Endodermal cell (in vitro differentiated cells): Measurements from ENCODE around the gene ZDHHC14. TPM values are rescaled to one million over a fixed set of nuclear protein-coding genes. Genes with fewer than 3 reads are reported as not detected.
A peak's percentile ranks its signal among the peaks of the same experiment; 100 is the strongest.

Experiments used
- DNase-seq: peaks from one replicate; pipeline ENCODE4 v3.0.0-alpha.2; 2017
- H3K27ac ChIP-seq: 2 replicates; pipeline ENCODE4 v1.5.1; 2013; ENCODE audit warnings: mild to moderate bottlenecking, low read depth, low read length, moderate library complexity
- H3K27me3 ChIP-seq: 2 replicates; pipeline ENCODE4 v1.6.1; 2013; ENCODE audit warnings: mild to moderate bottlenecking, low read length, moderate library complexity; ENCODE audit not compliant: insufficient read depth, control insufficient read depth, poor library complexity, severe bottlenecking
- H3K36me3 ChIP-seq: 2 replicates; pipeline ENCODE4 v1.7.0; 2013; ENCODE audit warnings: mild to moderate bottlenecking, low read length, moderate library complexity; ENCODE audit not compliant: control insufficient read depth, insufficient read depth
- H3K4me1 ChIP-seq: one replicate; pipeline ENCODE4 v1.7.0; 2013; ENCODE audit warnings: low read length; ENCODE audit not compliant: control insufficient read depth, insufficient read depth
- H3K4me3 ChIP-seq: 2 replicates; pipeline ENCODE4 v1.5.1; 2013; ENCODE audit warnings: mild to moderate bottlenecking, low read length, moderate library complexity
- H3K9ac ChIP-seq: 2 replicates; pipeline ENCODE4 v1.6.1; 2013; ENCODE audit warnings: mild to moderate bottlenecking, low read length, moderate library complexity; ENCODE audit not compliant: poor library complexity, severe bottlenecking; ENCODE audit errors: extremely low read depth
- H3K9me3 ChIP-seq: 2 replicates; pipeline ENCODE4 v1.6.1; 2013; ENCODE audit warnings: mild to moderate bottlenecking, low read length, moderate library complexity; ENCODE audit not compliant: control insufficient read depth
- H3K27ac Mint-ChIP-seq: 2 replicates; pipeline ENCODE4 v1.8.0; 2020; ENCODE audit warnings: mixed read lengths
- H3K27me3 Mint-ChIP-seq: 2 replicates; pipeline ENCODE4 v1.8.0; 2021; ENCODE audit warnings: mild to moderate bottlenecking, mixed read lengths; ENCODE audit not compliant: insufficient read depth
- H3K36me3 Mint-ChIP-seq: 2 replicates; pipeline ENCODE4 v1.8.0; 2020; ENCODE audit warnings: low read depth, mixed read lengths
- H3K4me1 Mint-ChIP-seq: 2 replicates; pipeline ENCODE4 v1.8.0; 2020; ENCODE audit warnings: mixed read lengths
- H3K4me3 Mint-ChIP-seq: 2 replicates; pipeline ENCODE4 v1.8.0; 2020; ENCODE audit warnings: mild to moderate bottlenecking, moderate library complexity, mixed read lengths
- H3K9me3 Mint-ChIP-seq: 2 replicates; pipeline ENCODE4 v1.8.0; 2020; ENCODE audit warnings: mild to moderate bottlenecking, mixed read lengths
- WGBS, 2 experiments: methylation state at CpG; one replicate each; pipeline versions ENCODE4 v1.1.5 to v1.1.7; 2013; ENCODE audit warnings: missing lambda C conversion rate in 2 of 2, mixed read lengths in 1 of 2; ENCODE audit not compliant: insufficient coverage in 1 of 2, insufficient read length in 1 of 2; 5-methylcytosine and 5-hydroxymethylcytosine counted together
- total RNA-seq, 2 donors: library from RNA; stranded (reverse); fragmentation: NEBNext Ultra II Directional in 1 of 2; extraction: Animal tissue kit (Norgen Biotek cat#: 25700) in 1 of 2; gene quantifications; 2 replicates in 1 of 2; 3 replicates in 1 of 2; pipeline ENCODE4 v1.2.1, GENCODE V29; 2021
- TF ChIP-seq, protein P1 (sequence below): fragments of 200-600 bp; sonication (generic); conservative IDR thresholded peaks from 2 replicates; pipeline ENCODE4 v1.5.0; 2021; ENCODE audit warnings: antibody characterized with exemption, mild to moderate bottlenecking

ZDHHC14 gene
- total RNA-seq, 2 donors from 2014 or later = 2.3 to 4.5 TPM

DNA sequence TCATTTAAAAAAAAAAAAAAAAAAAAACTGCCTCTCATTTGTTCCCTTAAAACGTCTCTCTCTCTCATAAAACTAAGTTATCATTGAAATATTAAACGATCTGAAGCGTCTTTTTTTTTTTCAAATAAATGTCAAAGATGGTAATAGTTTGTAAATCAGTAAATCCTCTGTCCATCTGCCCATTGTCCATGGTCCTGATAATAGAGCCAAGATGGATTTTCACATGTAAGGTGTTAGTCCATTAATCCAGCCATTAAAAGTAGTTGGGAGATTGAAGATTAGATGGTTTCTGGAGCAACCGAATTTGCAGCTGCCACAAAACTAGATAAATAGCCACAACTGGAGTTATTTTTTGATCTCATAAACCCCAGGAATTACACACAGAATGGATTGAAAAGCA lies 296.2 kb downstream of the ZDHHC14 start:
- no peaks in the 10 kb centered on the region for H3K4me1 ChIP-seq
- Mint-ChIP-seq H3K9me3 (no peaks in the 10 kb centered on the region), H3K27ac (no peak overlapping the region), H3K4me1 (no peaks in the 10 kb centered on the region), H3K4me3 (no peak overlapping the region), H3K36me3 (no peaks in the 10 kb centered on the region), H3K27me3 (no peaks in the 10 kb centered on the region)
- no peaks in the 10 kb centered on the region for H3K27me3 ChIP-seq
- WGBS, 2 experiments = 83 to 95% methylated on average over 1 to 3 of the region's 4 CpGs
- H3K4me3 ChIP-seq = no peak overlapping the region
- TF ChIP-seq, protein P1, sequence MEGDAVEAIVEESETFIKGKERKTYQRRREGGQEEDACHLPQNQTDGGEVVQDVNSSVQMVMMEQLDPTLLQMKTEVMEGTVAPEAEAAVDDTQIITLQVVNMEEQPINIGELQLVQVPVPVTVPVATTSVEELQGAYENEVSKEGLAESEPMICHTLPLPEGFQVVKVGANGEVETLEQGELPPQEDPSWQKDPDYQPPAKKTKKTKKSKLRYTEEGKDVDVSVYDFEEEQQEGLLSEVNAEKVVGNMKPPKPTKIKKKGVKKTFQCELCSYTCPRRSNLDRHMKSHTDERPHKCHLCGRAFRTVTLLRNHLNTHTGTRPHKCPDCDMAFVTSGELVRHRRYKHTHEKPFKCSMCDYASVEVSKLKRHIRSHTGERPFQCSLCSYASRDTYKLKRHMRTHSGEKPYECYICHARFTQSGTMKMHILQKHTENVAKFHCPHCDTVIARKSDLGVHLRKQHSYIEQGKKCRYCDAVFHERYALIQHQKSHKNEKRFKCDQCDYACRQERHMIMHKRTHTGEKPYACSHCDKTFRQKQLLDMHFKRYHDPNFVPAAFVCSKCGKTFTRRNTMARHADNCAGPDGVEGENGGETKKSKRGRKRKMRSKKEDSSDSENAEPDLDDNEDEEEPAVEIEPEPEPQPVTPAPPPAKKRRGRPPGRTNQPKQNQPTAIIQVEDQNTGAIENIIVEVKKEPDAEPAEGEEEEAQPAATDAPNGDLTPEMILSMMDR = no peak
- H3K9ac ChIP-seq = no peak overlapping the region
- no peaks in the 10 kb centered on the region for H3K36me3 ChIP-seq
- DNase-seq = no peak
- H3K27ac ChIP-seq = no peak overlapping the region
- no peaks in the 10 kb centered on the region for H3K9me3 ChIP-seq

DNA sequence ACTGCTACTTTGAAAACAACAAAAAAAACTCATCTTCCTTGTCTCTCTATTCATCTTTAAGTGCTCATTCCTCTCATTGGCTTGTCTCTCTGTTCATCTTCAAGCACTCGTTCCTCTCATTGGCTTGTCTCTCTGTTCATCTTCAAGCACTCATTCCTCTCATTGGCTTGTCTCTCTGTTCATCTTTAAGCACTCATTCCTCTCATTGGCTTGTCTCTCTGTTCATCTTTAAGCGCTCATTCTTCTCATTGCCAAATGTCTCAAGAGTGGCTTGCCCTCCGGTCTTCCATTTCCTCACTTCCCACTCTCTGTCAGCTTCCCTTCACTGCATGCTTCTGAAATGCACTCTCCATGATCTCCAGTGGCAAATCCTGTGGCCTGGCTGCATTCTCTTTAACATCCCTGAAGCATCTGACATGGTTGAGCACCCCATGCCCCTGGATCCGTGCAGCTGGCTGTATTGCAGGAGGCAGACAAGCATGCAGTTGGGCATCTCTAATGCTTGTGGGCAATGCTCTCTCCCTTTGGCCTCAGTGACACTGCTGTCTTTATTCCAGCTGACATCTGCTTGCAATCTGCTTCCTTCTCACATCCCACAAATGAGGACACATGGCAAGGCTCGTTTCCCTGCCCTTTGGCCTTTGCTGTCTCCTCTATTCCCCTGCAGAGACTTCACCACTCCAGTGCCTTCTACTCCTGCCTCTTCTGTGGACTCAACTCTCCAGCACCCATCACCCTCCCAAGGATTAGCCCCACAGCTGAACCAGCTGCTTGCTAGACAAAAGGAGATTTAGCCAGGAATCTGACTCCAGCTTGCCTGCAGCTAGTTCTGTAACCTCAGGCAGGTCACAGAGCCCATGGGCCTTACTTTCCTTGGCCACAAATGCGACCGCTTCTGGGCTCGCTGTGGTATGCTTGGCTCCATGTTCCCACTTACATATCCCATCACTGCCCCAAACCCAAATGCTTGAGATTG lies 298.9 kb downstream of the ZDHHC14 start:
- TF ChIP-seq, protein P1 = no peak
- Mint-ChIP-seq H3K4me3 (no peak overlapping the region), H3K36me3 (no peaks in the 10 kb centered on the region), H3K4me1 (no peaks in the 10 kb centered on the region), H3K27ac (no peak overlapping the region), H3K9me3 (no peaks in the 10 kb centered on the region), H3K27me3 (no peaks in the 10 kb centered on the region)
- 88 to 92% methylated on average over 7 to 8 of the region's 8 CpGs for WGBS, 2 experiments
- H3K9me3 ChIP-seq = no peaks in the 10 kb centered on the region
- peak; percentile 31 for DNase-seq
- H3K36me3 ChIP-seq = no peaks in the 10 kb centered on the region
- no peak overlapping the region for H3K4me3 ChIP-seq
- no peaks in the 10 kb centered on the region for H3K27me3 ChIP-seq
- no peak overlapping the region for H3K27ac ChIP-seq
- no peaks in the 10 kb centered on the region for H3K4me1 ChIP-seq
- no peak overlapping the region for H3K9ac ChIP-seq

DNA sequence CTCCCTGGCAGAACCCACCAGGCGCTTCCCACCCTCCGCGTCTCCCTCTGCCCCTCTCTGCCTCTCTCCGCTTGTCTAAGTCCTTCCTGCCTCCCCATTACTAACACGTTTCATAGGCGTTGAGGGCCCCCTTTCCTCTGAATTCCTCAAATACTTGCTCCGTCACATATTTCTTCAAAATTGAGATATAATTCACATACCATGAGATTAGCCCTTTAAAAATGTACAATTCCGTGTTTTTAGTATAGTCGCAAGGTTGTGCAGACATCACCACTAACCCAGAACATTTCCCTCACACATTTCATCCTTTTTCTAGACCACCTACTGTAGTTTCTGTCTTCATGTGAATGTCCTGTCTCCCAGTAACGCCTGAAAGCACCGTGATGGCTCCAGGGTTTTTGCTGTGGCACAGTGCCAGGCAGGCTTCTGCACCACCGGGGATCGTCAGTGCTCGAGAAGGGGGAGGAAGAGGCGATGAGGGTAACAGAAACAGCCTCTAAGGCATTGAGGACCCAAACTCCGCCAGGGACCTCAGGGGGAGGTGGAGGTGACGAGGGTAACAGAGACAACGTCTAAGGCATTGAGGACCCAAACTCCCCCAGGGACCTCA lies 300.2 kb downstream of the ZDHHC14 start:
- TF ChIP-seq, protein P1 = no peak
- Mint-ChIP-seq H3K36me3 (no peaks in the 10 kb centered on the region), H3K27ac (no peak overlapping the region), H3K4me1 (no peaks in the 10 kb centered on the region), H3K9me3 (no peaks in the 10 kb centered on the region), H3K4me3 (no peak overlapping the region), H3K27me3 (no peaks in the 10 kb centered on the region)
- 86 to 93% methylated on average over 10 to 18 of the region's 18 CpGs for WGBS, 2 experiments
- Histone ChIP-seq H3K4me1 (no peaks in the 10 kb centered on the region), H3K27ac (no peak overlapping the region), H3K4me3 (no peak overlapping the region), H3K36me3 (no peaks in the 10 kb centered on the region), H3K9me3 (no peaks in the 10 kb centered on the region), H3K27me3 (no peaks in the 10 kb centered on the region), H3K9ac (no peak overlapping the region)
- peak; percentile 34 for DNase-seq
